Esophagus muscularis mucosa (tissue), 4 donors: ENCODE results near the gene TRIM24.

ENCODE experiments used
- EP300 ChIP-seq: sonication (generic); formaldehyde crosslinking; IDR thresholded peaks from one replicate; pipeline ENCODE4 v1.6.1; 2017; ENCODE audit warnings: antibody characterized with exemption
- POLR2A ChIP-seq: fragments of 450-650 bp; IDR thresholded peaks from one replicate; pipeline ENCODE4 v1.6.1; 2017; ENCODE audit warnings: antibody characterized with exemption, moderate library complexity, mild to moderate bottlenecking, low read depth
- TF ChIP-seq, protein P1 (sequence below), 3 experiments: fragments of 200-600 bp in 2 of 3; fragments of 450-650 bp in 1 of 3; sonication (generic) in 2 of 3; IDR thresholded peaks; one replicate each; pipeline ENCODE4 v1.5.1; 2017 to 2019; ENCODE audit warnings: antibody characterized with exemption in 3 of 3, mild to moderate bottlenecking in 2 of 3, moderate library complexity in 1 of 3

DNA sequence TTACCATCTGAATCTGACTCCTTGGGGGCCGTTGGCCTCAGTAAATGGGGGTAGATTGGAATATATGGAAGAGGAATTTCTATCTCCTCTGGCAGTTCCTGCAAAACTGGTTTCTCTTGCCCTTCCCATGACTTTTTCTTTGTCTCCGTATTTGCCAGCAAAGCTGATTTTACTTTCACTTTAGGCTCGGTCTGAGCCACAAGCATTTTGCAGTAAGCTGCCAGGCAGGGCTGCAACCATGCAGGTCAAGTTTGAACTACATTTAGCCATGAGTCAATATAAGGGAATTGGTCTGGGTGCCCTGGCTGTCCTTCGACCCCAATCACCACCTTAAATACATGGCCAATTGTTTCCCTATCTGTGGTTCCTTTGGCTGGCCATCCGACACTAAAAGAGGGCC is 104.3 kb downstream of the TRIM24 start:
- TF ChIP-seq POLR2A (no peak), EP300 (no peak)
- TF ChIP-seq, protein P1, sequence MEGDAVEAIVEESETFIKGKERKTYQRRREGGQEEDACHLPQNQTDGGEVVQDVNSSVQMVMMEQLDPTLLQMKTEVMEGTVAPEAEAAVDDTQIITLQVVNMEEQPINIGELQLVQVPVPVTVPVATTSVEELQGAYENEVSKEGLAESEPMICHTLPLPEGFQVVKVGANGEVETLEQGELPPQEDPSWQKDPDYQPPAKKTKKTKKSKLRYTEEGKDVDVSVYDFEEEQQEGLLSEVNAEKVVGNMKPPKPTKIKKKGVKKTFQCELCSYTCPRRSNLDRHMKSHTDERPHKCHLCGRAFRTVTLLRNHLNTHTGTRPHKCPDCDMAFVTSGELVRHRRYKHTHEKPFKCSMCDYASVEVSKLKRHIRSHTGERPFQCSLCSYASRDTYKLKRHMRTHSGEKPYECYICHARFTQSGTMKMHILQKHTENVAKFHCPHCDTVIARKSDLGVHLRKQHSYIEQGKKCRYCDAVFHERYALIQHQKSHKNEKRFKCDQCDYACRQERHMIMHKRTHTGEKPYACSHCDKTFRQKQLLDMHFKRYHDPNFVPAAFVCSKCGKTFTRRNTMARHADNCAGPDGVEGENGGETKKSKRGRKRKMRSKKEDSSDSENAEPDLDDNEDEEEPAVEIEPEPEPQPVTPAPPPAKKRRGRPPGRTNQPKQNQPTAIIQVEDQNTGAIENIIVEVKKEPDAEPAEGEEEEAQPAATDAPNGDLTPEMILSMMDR (IDR thresholded peaks at IDR 0.05) = no peak
